WTC11 (cell line): ENCODE measurements around the gene APOBEC3G. TPM values are rescaled to one million over a fixed set of nuclear protein-coding genes. Genes with fewer than 3 reads are reported as not detected.
"Not testable (repeated sequence)": the region's sequence is repeated elsewhere in the genome, so short reads cannot be mapped to it uniquely, and the experiment has no call there.

ENCODE experiments used
- ATAC-seq: fragments of 200-7000 bp; cut with Tn5 transposase; 2 replicates; pipeline ENCODE4 v1.10.0; 2021; ENCODE audit warnings: mild to moderate bottlenecking, moderate library complexity
- Bru-seq: library from RNA; stranded (reverse); fragments of 400-500 nt; gene quantifications from one replicate; lab custom pipeline; 2021; lab: Mats Ljungman, UMichigan
- CTCF ChIA-PET: fragments of 300-600 bp; sonication (Branson Sonifier 250); formaldehyde crosslinking; loops from one replicate; lab custom pipeline; 2021; ENCODE audit warnings: antibody characterized with exemption; lab: Charles Lee
- POLR2A ChIA-PET: fragments of 350-600 bp; sonication (Branson Sonifier 250); formaldehyde crosslinking; loops from one replicate; lab custom pipeline; 2021; ENCODE audit warnings: antibody characterized with exemption; lab: Charles Lee
- DNase-seq: peaks from one replicate; pipeline ENCODE4 v3.0.0; 2021; ENCODE audit warnings: low spot score
- H3K27ac Mint-ChIP-seq: 2 replicates; pipeline ENCODE4 v1.8.0; 2021; ENCODE audit warnings: mixed read lengths
- H3K27me3 Mint-ChIP-seq: 2 replicates; pipeline ENCODE4 v1.8.0; 2021; ENCODE audit warnings: low read depth, mild to moderate bottlenecking, moderate library complexity, mixed read lengths
- H3K36me3 Mint-ChIP-seq: 2 replicates; pipeline ENCODE4 v1.8.0; 2021; ENCODE audit warnings: mixed read lengths
- H3K4me1 Mint-ChIP-seq: 2 replicates; pipeline ENCODE4 v1.8.0; 2022; ENCODE audit warnings: mixed read lengths
- H3K4me3 Mint-ChIP-seq: 2 replicates; pipeline ENCODE4 v1.8.0; 2021; ENCODE audit warnings: mild to moderate bottlenecking, moderate library complexity, mixed read lengths
- H3K9me3 Mint-ChIP-seq: 2 replicates; pipeline ENCODE4 v1.8.0; 2021; ENCODE audit warnings: mixed read lengths
- ATF6 ChIP-seq: sonication (generic); formaldehyde crosslinking; IDR thresholded peaks from 2 replicates; pipeline ENCODE4 v1.8.1; 2023; ENCODE audit warnings: mild to moderate bottlenecking, missing genetic modification reagents
- CREB1 ChIP-seq: sonication (generic); formaldehyde crosslinking; IDR thresholded peaks from 2 replicates; pipeline ENCODE4 v1.8.0; 2023; ENCODE audit warnings: mild to moderate bottlenecking, missing genetic modification reagents
- CTCF ChIP-seq: fragments of 200-600 bp; IDR thresholded peaks from 2 replicates; pipeline ENCODE4 v1.8.0; 2022; ENCODE audit warnings: antibody characterized with exemption
- GTF2I ChIP-seq: fragments of 250-450 bp; sonication (Bioruptor Pico); conservative IDR thresholded peaks from 2 replicates; pipeline ENCODE4 v1.4.0; 2021; ENCODE audit warnings: mild to moderate bottlenecking
- HMGA2 ChIP-seq: fragments of 250-450 bp; sonication (Bioruptor Pico); IDR thresholded peaks from 2 replicates; pipeline ENCODE4 v1.4.0; 2021; ENCODE audit warnings: mild to moderate bottlenecking, moderate library complexity
- KAT7 ChIP-seq: sonication (generic); formaldehyde crosslinking; IDR thresholded peaks from 2 replicates; pipeline ENCODE4 v1.8.1; 2023; ENCODE audit warnings: missing genetic modification reagents, mild to moderate bottlenecking, borderline replicate concordance
- MYBL2 ChIP-seq: sonication (generic); formaldehyde crosslinking; IDR thresholded peaks from 2 replicates; pipeline ENCODE4 v1.8.1; 2023; ENCODE audit warnings: mild to moderate bottlenecking, moderate library complexity, missing genetic modification reagents
- NFE2L1 ChIP-seq: sonication (generic); formaldehyde crosslinking; IDR thresholded peaks from 2 replicates; pipeline ENCODE4 v1.8.1; 2023; ENCODE audit warnings: missing genetic modification reagents
- ZNF263 ChIP-seq: sonication (generic); formaldehyde crosslinking; IDR thresholded peaks from 2 replicates; pipeline ENCODE4 v1.8.1; 2022; ENCODE audit warnings: low read depth, mild to moderate bottlenecking, moderate library complexity, missing genetic modification reagents
- ZNF416 ChIP-seq: fragments of 250-450 bp; sonication (Bioruptor Pico); IDR thresholded peaks from 2 replicates; pipeline ENCODE4 v1.9.0; 2021; ENCODE audit warnings: mild to moderate bottlenecking, inconsistent platforms
- ZNF423 ChIP-seq: fragments of 250-450 bp; sonication (Bioruptor Pico); IDR thresholded peaks from 2 replicates; pipeline ENCODE4 v2.1.2; 2022; ENCODE audit warnings: mild to moderate bottlenecking, moderate library complexity
- long read RNA-seq, 3 experiments: library from RNA in 1 of 3; library from capped mRNA in 1 of 3; library from polyadenylated mRNA in 1 of 3; unstranded in 2 of 3; stranded (forward) in 1 of 3; transcript quantifications; one replicate each; pipeline ENCODE4 v2.0.0, GENCODE V29; 2021
- total RNA-seq: library from RNA; stranded (reverse); gene quantifications from 3 replicates; pipeline ENCODE4 v1.2.3, GENCODE V29; 2021
- TF ChIP-seq, protein P1 (sequence below): fragments of 250-450 bp; sonication (Bioruptor Pico); IDR thresholded peaks from 2 replicates; pipeline ENCODE4 v1.9.0; 2021; ENCODE audit warnings: mild to moderate bottlenecking
- TF ChIP-seq, protein P2 (sequence below): sonication (generic); formaldehyde crosslinking; IDR thresholded peaks from 2 replicates; pipeline ENCODE4 v1.8.0; 2022; ENCODE audit warnings: missing genetic modification reagents

The APOBEC3G gene
- total RNA-seq (1.8 to 2.2 TPM (median 2.1 TPM) in 3 replicates), Bru-seq, nascent RNA (percentile 35 among the genes with signal in this experiment)
- long read RNA-seq, experiment 1, transcript APOBEC3G-201 (8 exons, 1,834 nt) = major isoform, 5 of 6 reads
- long read RNA-seq, experiment 1, partial matches to known transcripts = 0 of 6 reads
- long read RNA-seq, experiment 1, other reads (novel, unspliced or antisense) = 1 of 6 reads
- long read RNA-seq, experiment 2, partial matches to known transcripts = 1 of 2 reads
- long read RNA-seq, experiment 2, other reads (novel, unspliced or antisense) = 0 of 2 reads
- long read RNA-seq, experiment 3 = 0 reads

- not testable (repeated sequence) for H3K27ac Mint-ChIP-seq, ATAC-seq, H3K9me3 Mint-ChIP-seq, H3K36me3 Mint-ChIP-seq, H3K27me3 Mint-ChIP-seq, DNase-seq
- CTCF ChIA-PET = interaction anchor here (1.5 kb wide), 2 partner anchors 54 to 74 kb away, joined by 3 to 5 read pairs; no protein-coding TSS in a partner anchor
- POLR2A ChIA-PET = interaction anchor here (0.6 kb wide), 1 partner anchor 219 kb away, joined by 3 read pairs; no protein-coding TSS in a partner anchor
- H3K4me1 Mint-ChIP-seq = peaks cover 50% of the 10 kb centered on the region
- H3K4me3 Mint-ChIP-seq = peak within 1 kb of the TSS; percentile 53
- peak; percentile 95 for TF ChIP-seq ZNF263 (CRISPR knock-in tag)
Measured at GRCh38 chr22:39077026-39077840, at the start of gene APOBEC3G. APOBEC3G (plus strand) TSS chr22:39077275; CDS start chr22:39077362, 87 bp downstream.

- TF ChIP-seq ZNF263 (CRISPR knock-in tag) (peak; percentile 95), ZNF423 (no peak)
- ChIA-PET CTCF (interaction anchor here (0.7 to 2.0 kb wide), 2 partner anchors 13 to 108 kb away, joined by 3 to 4 read pairs; partner anchors contain the start of gene APOBEC3F), POLR2A (interaction anchor here (1.4 kb wide), 1 partner anchor 13 kb away, joined by 3 read pairs; the partner anchor contains the start of gene APOBEC3C)
- no peaks in the 10 kb centered on the region for H3K9me3 Mint-ChIP-seq
- H3K4me1 Mint-ChIP-seq = peaks cover 55% of the 10 kb centered on the region
- peaks cover 6% of the 10 kb centered on the region for H3K36me3 Mint-ChIP-seq
- no peaks in the 10 kb centered on the region for H3K27me3 Mint-ChIP-seq
- H3K27ac Mint-ChIP-seq = peak overlapping the region; percentile 57
- H3K4me3 Mint-ChIP-seq = no peak overlapping the region
- no peak for ATAC-seq
- DNase-seq = no peak
Measured at GRCh38 chr22:39027717-39028116, 49.4 kb upstream of the APOBEC3G start.

GRCh38 chr22:39028281-39028680 lies 48.8 kb upstream of the APOBEC3G start:
- ChIA-PET CTCF (interaction anchor here (0.7 to 2.0 kb wide), 2 partner anchors 12 to 107 kb away, joined by 3 to 4 read pairs; partner anchors contain the start of gene APOBEC3F), POLR2A (interaction anchor here (1.4 kb wide), 1 partner anchor 14 kb away, joined by 3 read pairs; the partner anchor contains the start of gene APOBEC3C)
- Mint-ChIP-seq H3K4me3 (no peak overlapping the region), H3K27ac (peak overlapping the region; percentile 57), H3K9me3 (no peaks in the 10 kb centered on the region), H3K36me3 (peaks cover 11% of the 10 kb centered on the region), H3K4me1 (peaks cover 57% of the 10 kb centered on the region), H3K27me3 (no peaks in the 10 kb centered on the region)
- no peak for ATAC-seq
- DNase-seq = no peak
- TF ChIP-seq, protein P1, sequence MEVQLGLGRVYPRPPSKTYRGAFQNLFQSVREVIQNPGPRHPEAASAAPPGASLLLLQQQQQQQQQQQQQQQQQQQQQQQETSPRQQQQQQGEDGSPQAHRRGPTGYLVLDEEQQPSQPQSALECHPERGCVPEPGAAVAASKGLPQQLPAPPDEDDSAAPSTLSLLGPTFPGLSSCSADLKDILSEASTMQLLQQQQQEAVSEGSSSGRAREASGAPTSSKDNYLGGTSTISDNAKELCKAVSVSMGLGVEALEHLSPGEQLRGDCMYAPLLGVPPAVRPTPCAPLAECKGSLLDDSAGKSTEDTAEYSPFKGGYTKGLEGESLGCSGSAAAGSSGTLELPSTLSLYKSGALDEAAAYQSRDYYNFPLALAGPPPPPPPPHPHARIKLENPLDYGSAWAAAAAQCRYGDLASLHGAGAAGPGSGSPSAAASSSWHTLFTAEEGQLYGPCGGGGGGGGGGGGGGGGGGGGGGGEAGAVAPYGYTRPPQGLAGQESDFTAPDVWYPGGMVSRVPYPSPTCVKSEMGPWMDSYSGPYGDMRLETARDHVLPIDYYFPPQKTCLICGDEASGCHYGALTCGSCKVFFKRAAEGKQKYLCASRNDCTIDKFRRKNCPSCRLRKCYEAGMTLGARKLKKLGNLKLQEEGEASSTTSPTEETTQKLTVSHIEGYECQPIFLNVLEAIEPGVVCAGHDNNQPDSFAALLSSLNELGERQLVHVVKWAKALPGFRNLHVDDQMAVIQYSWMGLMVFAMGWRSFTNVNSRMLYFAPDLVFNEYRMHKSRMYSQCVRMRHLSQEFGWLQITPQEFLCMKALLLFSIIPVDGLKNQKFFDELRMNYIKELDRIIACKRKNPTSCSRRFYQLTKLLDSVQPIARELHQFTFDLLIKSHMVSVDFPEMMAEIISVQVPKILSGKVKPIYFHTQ (CRISPR knock-in tag) = no peak
- TF ChIP-seq KAT7 (CRISPR knock-in tag) (no peak), HMGA2 (no peak), ATF6 (CRISPR knock-in tag) (no peak), CREB1 (no peak), ZNF416 (CRISPR knock-in tag) (no peak), MYBL2 (no peak), NFE2L1 (no peak), CTCF (no peak), GTF2I (CRISPR knock-in tag) (no peak)
- TF ChIP-seq, protein P2, sequence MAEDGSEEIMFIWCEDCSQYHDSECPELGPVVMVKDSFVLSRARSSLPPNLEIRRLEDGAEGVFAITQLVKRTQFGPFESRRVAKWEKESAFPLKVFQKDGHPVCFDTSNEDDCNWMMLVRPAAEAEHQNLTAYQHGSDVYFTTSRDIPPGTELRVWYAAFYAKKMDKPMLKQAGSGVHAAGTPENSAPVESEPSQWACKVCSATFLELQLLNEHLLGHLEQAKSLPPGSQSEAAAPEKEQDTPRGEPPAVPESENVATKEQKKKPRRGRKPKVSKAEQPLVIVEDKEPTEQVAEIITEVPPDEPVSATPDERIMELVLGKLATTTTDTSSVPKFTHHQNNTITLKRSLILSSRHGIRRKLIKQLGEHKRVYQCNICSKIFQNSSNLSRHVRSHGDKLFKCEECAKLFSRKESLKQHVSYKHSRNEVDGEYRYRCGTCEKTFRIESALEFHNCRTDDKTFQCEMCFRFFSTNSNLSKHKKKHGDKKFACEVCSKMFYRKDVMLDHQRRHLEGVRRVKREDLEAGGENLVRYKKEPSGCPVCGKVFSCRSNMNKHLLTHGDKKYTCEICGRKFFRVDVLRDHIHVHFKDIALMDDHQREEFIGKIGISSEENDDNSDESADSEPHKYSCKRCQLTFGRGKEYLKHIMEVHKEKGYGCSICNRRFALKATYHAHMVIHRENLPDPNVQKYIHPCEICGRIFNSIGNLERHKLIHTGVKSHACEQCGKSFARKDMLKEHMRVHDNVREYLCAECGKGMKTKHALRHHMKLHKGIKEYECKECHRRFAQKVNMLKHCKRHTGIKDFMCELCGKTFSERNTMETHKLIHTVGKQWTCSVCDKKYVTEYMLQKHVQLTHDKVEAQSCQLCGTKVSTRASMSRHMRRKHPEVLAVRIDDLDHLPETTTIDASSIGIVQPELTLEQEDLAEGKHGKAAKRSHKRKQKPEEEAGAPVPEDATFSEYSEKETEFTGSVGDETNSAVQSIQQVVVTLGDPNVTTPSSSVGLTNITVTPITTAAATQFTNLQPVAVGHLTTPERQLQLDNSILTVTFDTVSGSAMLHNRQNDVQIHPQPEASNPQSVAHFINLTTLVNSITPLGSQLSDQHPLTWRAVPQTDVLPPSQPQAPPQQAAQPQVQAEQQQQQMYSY (CRISPR knock-in tag) = no peak
